K562 treated with DMSO at 1 percent for 12 hours (cell line): ENCODE data around the gene PHACTR4. TPM values are rescaled to one million over a fixed set of nuclear protein-coding genes. Genes with fewer than 3 reads are reported as not detected.

Experiments
- total RNA-seq: library from RNA; unstranded; fragments of 300-600 nt; gene quantifications from 2 replicates; pipeline ENCODE4 v1.2.3, GENCODE V29; 2022; ENCODE audit not compliant: insufficient read depth

Gene PHACTR4
- total RNA-seq: 16.7 and 35.0 TPM in 2 replicates

DNA sequence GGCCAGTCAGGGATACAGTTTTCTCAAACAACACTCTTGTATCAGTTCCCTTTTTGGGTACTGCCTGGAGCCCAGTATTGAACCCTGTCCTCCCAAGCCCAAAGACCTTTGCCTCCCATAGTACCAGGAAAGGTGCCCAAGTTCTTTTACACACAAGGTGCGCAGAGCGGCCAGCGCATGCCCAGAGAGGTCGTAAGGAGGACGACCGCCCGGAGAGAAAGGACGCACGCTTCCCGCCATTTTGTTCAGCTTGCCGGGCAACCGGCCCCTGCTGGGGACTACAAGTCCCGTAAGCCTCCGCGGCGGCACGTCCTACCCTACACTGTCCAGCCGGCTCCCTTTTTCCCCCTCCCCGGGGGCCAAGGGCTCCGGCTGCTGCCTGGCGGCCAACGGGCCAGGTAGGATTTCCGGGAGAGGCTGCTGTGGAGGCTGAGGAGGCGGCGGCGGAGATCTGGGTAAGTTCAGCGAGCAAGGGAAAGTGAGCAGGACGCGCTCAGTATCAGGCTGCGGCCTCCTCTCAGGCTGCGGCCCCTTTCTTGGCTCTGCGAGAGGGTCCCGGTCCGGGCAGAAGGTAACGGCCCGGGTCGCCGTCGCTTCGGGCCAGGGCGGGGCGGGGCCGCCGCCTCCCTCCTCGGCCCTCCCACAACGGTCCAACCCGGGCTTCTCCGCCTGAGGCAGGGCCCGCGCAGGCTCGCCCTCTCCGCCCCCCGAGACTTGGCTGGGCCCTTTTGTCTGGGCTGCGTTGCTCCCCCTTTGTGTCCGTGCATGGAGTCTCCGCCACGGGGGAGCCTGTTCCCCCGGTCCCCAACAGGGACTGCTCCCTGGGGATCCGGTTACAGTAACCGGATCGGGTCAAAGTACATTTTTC is at the start of gene PHACTR4:
Gene PHACTR4 (plus strand): TSS at position 370 of the 868 bp plus-strand sequence. CDS start 37,708 bp downstream, outside the sequence.

DNA sequence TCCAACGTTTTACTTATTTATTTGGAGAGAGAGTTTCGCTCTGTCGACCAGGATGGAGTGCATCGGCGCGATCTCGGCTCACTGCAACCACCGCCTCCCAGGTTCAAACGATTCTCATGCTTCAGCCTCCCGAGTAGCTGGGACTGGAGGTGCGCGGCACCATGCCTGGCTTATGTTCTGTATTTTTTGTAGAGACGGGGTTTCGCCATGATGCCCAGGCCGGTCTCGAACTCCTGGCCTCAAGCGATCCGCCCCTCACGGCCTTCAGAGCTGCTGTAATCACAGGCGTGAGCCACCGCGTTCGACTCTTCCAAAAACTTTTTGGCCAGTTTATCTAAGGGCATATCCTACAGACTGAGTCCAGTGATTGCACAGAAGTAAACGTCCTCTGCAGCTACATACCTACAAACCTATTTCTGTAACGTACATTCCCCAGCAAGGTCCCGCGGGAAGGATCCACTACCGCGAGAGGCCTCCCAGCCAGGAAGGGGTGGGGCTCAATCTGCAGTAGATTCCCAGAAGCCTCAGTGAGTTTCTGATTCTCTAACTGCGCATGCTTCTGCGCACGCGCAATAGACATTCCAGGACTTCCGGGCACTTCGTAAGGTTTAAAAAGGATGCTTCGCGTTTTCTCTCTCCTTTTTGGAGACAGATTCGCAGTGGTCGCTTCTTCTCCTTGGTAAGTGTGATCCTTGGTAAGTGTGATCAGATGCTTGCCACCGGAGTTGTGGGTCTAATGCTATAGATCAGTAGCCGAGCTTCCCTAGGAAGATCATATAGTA is 136.1 kb downstream of the PHACTR4 start, which contains the start of gene RCC1:
Gene RCC1 (plus strand): TSS at position 638 of the 782 bp plus-strand sequence. CDS start 23,824 bp downstream, outside the sequence.

Other genes starting within 250 kb of the PHACTR4 start
- gene PTAFR, start 193.1 kb upstream of the PHACTR4 start, total RNA-seq: 0.72 and 1.2 TPM in 2 replicates
- gene DNAJC8, start 136.7 kb upstream of the PHACTR4 start, total RNA-seq: 198 and 218 TPM in 2 replicates
- 779 and 844 TPM in 2 replicates for gene ATP5IF1, start 133.6 kb upstream of the PHACTR4 start, total RNA-seq
- gene SESN2, start 110.2 kb upstream of the PHACTR4 start, total RNA-seq: 89.0 and 152 TPM in 2 replicates
- 33.1 and 36.1 TPM in 2 replicates for gene MED18, start 40.7 kb upstream of the PHACTR4 start, total RNA-seq
- gene RCC1, start 136.3 kb downstream of the PHACTR4 start, total RNA-seq: 131 and 197 TPM in 2 replicates
- 33.6 and 39.1 TPM in 2 replicates for gene TRNAU1AP, start 183.3 kb downstream of the PHACTR4 start, total RNA-seq
- gene RAB42, start 222.5 kb downstream of the PHACTR4 start, total RNA-seq: 0.75 and 0.97 TPM in 2 replicates